ENCODE measurements around the gene CAPRIN1. TPM values are rescaled to one million over a fixed set of nuclear protein-coding genes. Genes with fewer than 3 reads are reported as not detected.

The CAPRIN1 gene
- total RNA-seq, 1 donor from 2014 or later: 302 TPM

DNA sequence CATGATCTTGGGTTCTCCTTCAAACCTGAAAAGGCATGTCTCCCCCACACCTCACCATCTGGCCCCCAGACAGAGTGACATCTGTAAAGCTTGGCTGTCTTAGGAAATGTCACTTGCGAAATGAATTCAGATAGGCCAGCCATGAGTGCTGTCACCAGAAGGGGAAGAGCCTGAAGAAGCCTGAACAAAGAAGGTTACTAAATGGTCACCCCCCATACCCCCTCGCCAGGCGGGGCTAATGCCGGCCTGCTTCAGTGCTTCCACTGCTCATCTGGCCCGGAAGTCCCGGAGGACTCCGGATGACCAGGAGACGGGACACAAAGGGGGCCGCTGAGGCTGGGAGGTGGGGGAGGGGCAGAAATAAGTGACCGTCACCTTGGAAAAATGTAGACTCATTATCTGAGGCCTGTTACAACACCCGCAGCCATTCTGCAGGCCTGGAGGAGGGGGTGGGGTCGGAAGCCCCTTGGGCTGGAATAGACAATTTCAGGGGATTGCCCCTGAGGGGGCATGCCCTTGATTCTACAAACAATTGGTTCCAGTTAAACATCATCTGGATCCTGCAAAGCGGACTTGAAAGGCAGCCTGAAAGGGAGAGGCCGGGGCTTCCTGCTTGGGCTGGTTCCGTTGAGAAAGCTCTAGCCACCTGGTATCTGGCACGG, 97.1 kb downstream of the CAPRIN1 start:
- Mint-ChIP-seq H3K4me1 (peaks cover 7% of the 10 kb centered on the region), H3K4me3 (no peak overlapping the region), H3K36me3 (peaks cover 18% of the 10 kb centered on the region), H3K27ac (no peak overlapping the region), H3K9me3 (no peaks in the 10 kb centered on the region), H3K27me3 (ENCODE audit: low read depth) (no peaks in the 10 kb centered on the region)
- TF ChIP-seq, protein P1, sequence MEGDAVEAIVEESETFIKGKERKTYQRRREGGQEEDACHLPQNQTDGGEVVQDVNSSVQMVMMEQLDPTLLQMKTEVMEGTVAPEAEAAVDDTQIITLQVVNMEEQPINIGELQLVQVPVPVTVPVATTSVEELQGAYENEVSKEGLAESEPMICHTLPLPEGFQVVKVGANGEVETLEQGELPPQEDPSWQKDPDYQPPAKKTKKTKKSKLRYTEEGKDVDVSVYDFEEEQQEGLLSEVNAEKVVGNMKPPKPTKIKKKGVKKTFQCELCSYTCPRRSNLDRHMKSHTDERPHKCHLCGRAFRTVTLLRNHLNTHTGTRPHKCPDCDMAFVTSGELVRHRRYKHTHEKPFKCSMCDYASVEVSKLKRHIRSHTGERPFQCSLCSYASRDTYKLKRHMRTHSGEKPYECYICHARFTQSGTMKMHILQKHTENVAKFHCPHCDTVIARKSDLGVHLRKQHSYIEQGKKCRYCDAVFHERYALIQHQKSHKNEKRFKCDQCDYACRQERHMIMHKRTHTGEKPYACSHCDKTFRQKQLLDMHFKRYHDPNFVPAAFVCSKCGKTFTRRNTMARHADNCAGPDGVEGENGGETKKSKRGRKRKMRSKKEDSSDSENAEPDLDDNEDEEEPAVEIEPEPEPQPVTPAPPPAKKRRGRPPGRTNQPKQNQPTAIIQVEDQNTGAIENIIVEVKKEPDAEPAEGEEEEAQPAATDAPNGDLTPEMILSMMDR (IDR thresholded peaks at IDR 0.05; ENCODE audit: unreplicated experiment): no peak
- DNase-seq (ENCODE audit: low spot score in 2 of 2, unreplicated experiment in 2 of 2): no peak

GRCh38 chr11:34149274-34149673, 97.7 kb downstream of the CAPRIN1 start:
- Mint-ChIP-seq H3K36me3 (peaks cover 17% of the 10 kb centered on the region), H3K4me1 (peaks cover 7% of the 10 kb centered on the region), H3K27ac (no peak overlapping the region), H3K4me3 (no peak overlapping the region), H3K9me3 (no peaks in the 10 kb centered on the region), H3K27me3 (ENCODE audit: low read depth) (no peaks in the 10 kb centered on the region)
- DNase-seq (ENCODE audit: low spot score in 2 of 2, unreplicated experiment in 2 of 2): no peak
- TF ChIP-seq, protein P1 (IDR thresholded peaks at IDR 0.05; ENCODE audit: unreplicated experiment): no peak

DNA sequence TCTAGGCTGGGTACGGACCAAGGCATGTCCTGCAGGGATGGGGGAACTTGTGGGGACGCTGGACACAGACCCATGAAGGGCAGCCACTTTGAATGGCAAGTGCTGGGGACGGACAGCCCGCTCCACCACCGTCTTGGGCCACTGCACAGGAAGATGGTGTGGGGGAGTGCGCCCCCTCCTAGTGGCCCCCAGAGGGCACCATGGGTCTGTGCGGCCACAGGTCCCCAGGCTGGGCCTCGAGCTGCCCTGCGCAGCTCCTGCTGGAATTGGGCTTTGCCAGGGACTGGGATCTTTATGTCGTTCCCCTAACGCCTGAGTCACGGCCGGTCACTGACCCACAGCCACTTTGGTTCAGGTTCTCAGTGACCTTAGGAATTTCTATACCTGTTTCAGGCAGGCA, 98.3 kb downstream of the CAPRIN1 start:
- no peak for DNase-seq (ENCODE audit: low spot score in 2 of 2, unreplicated experiment in 2 of 2)
- Mint-ChIP-seq H3K9me3 (no peaks in the 10 kb centered on the region), H3K4me1 (peaks cover 7% of the 10 kb centered on the region), H3K36me3 (peaks cover 14% of the 10 kb centered on the region), H3K27me3 (ENCODE audit: low read depth) (no peaks in the 10 kb centered on the region), H3K27ac (no peak overlapping the region), H3K4me3 (no peak overlapping the region)
- TF ChIP-seq, protein P1 (IDR thresholded peaks at IDR 0.05; ENCODE audit: unreplicated experiment): no peak

DNA sequence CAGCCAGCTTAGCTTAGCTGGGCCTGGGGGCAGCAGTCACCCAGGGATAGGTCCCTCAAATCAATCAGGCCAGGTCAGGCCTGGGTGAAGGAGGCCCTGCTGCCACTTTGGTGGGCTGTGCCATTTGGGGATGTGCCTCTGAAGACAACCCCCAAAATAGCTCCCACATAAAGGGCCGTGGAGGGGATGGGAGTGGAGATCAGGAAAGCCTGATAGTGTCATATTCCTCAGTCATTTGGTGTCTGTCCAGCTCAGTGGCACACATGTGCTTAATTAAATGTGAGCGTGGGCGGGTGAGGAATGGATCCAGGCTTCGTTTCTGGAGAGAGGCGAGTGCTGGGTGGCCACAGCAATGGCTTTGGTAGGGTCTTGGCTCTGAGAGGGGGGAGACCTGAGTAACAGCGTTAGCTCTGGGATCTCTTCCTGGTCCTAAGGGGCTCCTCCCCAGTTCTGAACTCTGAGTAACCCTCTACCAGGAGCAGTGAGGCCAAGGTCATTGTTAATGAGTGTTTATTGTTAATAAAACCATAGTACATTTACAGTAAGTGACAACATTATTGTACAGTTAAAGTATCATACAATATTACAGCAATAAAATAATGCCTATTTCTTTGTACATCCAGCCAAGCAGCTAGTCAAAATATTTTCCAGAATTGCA, 99.1 kb downstream of the CAPRIN1 start:
- Mint-ChIP-seq H3K27me3 (ENCODE audit: low read depth) (no peaks in the 10 kb centered on the region), H3K9me3 (no peaks in the 10 kb centered on the region), H3K4me1 (peaks cover 7% of the 10 kb centered on the region), H3K36me3 (peaks cover 12% of the 10 kb centered on the region), H3K27ac (peak overlapping the region; percentile 53), H3K4me3 (no peak overlapping the region)
- TF ChIP-seq, protein P1 (IDR thresholded peaks at IDR 0.05; ENCODE audit: unreplicated experiment): no peak
- DNase-seq (ENCODE audit: low spot score in 2 of 2, unreplicated experiment in 2 of 2): no peak

Other genes with a start within 250 kb of the CAPRIN1 start
- 2.9 to 4.5 TPM (median 3.9 TPM) in 3 replicates for gene LMO2, start 159.7 kb upstream of the CAPRIN1 start, total RNA-seq
- gene NAT10, start 53.9 kb downstream of the CAPRIN1 start, total RNA-seq: 58.7 to 61.7 TPM (median 60.5 TPM) in 3 replicates